LoVo (cell line): ENCODE data around the gene HEBP2.
A peak's percentile ranks its signal among the peaks of the same experiment; 100 is the strongest.
"Not testable (repeated sequence)": the region's sequence is repeated elsewhere in the genome, so short reads cannot be mapped to it uniquely, and the experiment has no call there.

Source experiments
- DNase-seq: peaks from one replicate; pipeline ENCODE4 v3.0.0-alpha.2; 2016; ENCODE audit warnings: low spot score

HEBP2 gene

GRCh38 chr6:138424004-138424904, 20.2 kb downstream of the HEBP2 start:
- DNase-seq: no peak

GRCh38 chr6:138425256-138425655, 21.2 kb downstream of the HEBP2 start:
- DNase-seq: not testable (repeated sequence)

GRCh38 chr6:138426500-138427123, 22.6 kb downstream of the HEBP2 start:
- no peak for DNase-seq

- DNase-seq: no peak
These were observed 23.7 kb downstream of the HEBP2 start for GRCh38 chr6:138427701-138428100.

GRCh38 chr6:138428944-138429598, 25.0 kb downstream of the HEBP2 start:
- peak; percentile 62 for DNase-seq

GRCh38 chr6:138429761-138430160, 25.7 kb downstream of the HEBP2 start:
- no peak for DNase-seq

- DNase-seq: no peak
These were observed 26.5 kb downstream of the HEBP2 start for GRCh38 chr6:138430361-138431145.

GRCh38 chr6:138431256-138432062, 27.4 kb downstream of the HEBP2 start:
- DNase-seq: no peak

GRCh38 chr6:138432063-138432356, 28.0 kb downstream of the HEBP2 start:
- no peak for DNase-seq

- DNase-seq: no peak
These were observed 30.1 kb downstream of the HEBP2 start for GRCh38 chr6:138434096-138434495.

- no peak for DNase-seq
These were observed 30.9 kb downstream of the HEBP2 start for GRCh38 chr6:138434925-138435324.

- DNase-seq: no peak
These were observed 35.5 kb downstream of the HEBP2 start for GRCh38 chr6:138439546-138439945.

GRCh38 chr6:138440296-138440695, 36.3 kb downstream of the HEBP2 start:
- no peak for DNase-seq

GRCh38 chr6:138440758-138441357, 36.8 kb downstream of the HEBP2 start:
- no peak for DNase-seq

- no peak for DNase-seq
These were observed 37.9 kb downstream of the HEBP2 start for GRCh38 chr6:138441965-138442364.

GRCh38 chr6:138442663-138443062, 38.6 kb downstream of the HEBP2 start:
- no peak for DNase-seq

- DNase-seq: no peak
These were observed 40.0 kb downstream of the HEBP2 start for GRCh38 chr6:138443979-138444378.

- no peak for DNase-seq
These were observed 42.8 kb downstream of the HEBP2 start for GRCh38 chr6:138446821-138447220.

- no peak for DNase-seq
These were observed 46.4 kb downstream of the HEBP2 start for GRCh38 chr6:138450445-138450844.

- DNase-seq: no peak
These were observed 47.0 kb downstream of the HEBP2 start for GRCh38 chr6:138451043-138451442.
